ENCODE data around the gene L3MBTL3.

- TF ChIP-seq CTCF (IDR thresholded peaks at IDR 0.05 in 4 of 5, conservative IDR thresholded peaks at IDR 0.05 in 1 of 5) (no peak), POLR2A (IDR thresholded peaks at IDR 0.05) (no peak)
Observed at GRCh38 chr6:130162421-130162820, 144.0 kb downstream of the L3MBTL3 start.
